SH-SY5Y (cell line): ENCODE results near the gene HPN.

ENCODE experiments used
- GATA2 ChIP-seq: IDR thresholded peaks from 2 replicates; pipeline ENCODE4 v1.6.1; 2011; ENCODE audit warnings: mild to moderate bottlenecking, low read depth, low read length
- GATA3 ChIP-seq: IDR thresholded peaks from 2 replicates; pipeline ENCODE4 v1.6.1; 2011; ENCODE audit warnings: low read depth, mild to moderate bottlenecking, low read length, moderate library complexity

The HPN gene

DNA sequence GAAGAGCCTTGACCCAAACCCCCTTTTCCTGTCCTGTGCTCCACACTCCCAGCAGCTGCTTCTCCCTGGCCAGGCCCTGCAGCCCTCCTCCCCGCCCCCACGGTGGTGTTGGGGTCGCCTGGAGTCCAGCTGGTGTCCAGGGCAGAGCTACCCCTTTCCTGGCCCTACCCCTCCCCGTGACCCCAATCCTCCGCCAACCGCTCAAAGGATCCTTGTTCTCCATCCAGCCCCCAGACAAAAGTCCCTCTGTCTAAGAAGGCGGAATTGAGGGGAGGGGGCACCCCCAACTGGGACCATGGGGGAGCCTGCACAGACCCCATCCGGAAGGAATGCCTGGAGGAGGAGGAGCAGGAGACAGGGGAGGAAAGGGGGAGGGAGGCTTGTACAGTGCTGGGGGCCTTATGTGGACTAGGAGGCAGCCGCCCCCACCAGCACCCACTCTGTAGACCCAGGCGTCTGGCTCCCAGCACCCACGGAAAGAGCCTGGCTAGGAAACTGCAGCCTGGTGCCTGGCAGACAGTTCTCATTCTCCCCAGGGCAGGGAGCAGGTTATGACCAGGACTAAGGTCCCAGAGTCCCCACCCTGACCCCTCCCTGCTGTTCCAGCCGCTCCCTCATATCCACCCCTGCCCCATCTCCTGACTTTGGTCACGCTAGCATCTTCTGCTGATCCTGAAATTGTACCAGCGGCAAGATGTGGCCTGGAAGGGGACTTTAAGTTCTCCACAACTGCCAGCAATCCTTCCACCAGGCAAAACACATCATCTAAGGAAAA, 73.8 kb downstream of the HPN start, which contains the start of gene FXYD3:
Gene FXYD3, plus strand, starts transcription at position 647 of the 775 bp plus-strand sequence. CDS start 3,554 bp downstream, outside the sequence.
- TF ChIP-seq GATA3 (no peak), GATA2 (no peak)
